Neural progenitor cell (in vitro differentiated cells): ENCODE measurements around the gene ANKHD1.

Experiments used
- CTCF ChIP-seq: fragments of 200-600 bp; sonication (generic); IDR thresholded peaks from 2 replicates; pipeline ENCODE4 v1.5.1; 2017; ENCODE audit warnings: antibody characterized with exemption, mild to moderate bottlenecking
- EZH2 ChIP-seq: fragments of 200-600 bp; sonication (generic); IDR thresholded peaks from 2 replicates; pipeline ENCODE4 v1.6.1; 2017; ENCODE audit warnings: antibody characterized with exemption, mild to moderate bottlenecking, moderate library complexity
- EZH2phosphoT487 ChIP-seq: fragments of 200-600 bp; sonication (generic); IDR thresholded peaks from 2 replicates; pipeline ENCODE4 v1.6.1; 2017; ENCODE audit warnings: antibody characterized with exemption

GRCh38 chr5:140391732-140392131 lies 9.9 kb upstream of the ANKHD1 start:
- TF ChIP-seq CTCF = no peak
- TF ChIP-seq EZH2 = no peak
- TF ChIP-seq EZH2phosphoT487 = no peak
